Left colon (tissue), 2 donors: ENCODE measurements around the gene EFNA5. TPM values are rescaled to one million over a fixed set of nuclear protein-coding genes. Genes with fewer than 3 reads are reported as not detected.
A peak's percentile ranks its signal among the peaks of the same experiment; 100 is the strongest.

Source experiments
- ATAC-seq: fragments of 200-7000 bp; cut with Tn5 transposase; one replicate; pipeline ENCODE4 v1.9.1; 2020; ENCODE audit warnings: mild to moderate bottlenecking, moderate library complexity
- DNase-seq, 2 donors: peaks; one replicate each; pipeline ENCODE4 v3.0.0-alpha.2; 2020
- intact Hi-C, 2 donors: fragments of 100-400 bp; cut with DNase I in 1 of 2; cut with micrococcal nuclease in 1 of 2; formaldehyde crosslinking; loops; one replicate each; pipeline versions ENCODE4 v1.11.2 to v1.14.0; 2022; cut with DNase I, micrococcal nuclease
- total RNA-seq, 2 donors: library from RNA; stranded (reverse); fragmentation: NEBNext Ultra II Directional; extraction: Animal tissue kit (Norgen Biotek cat#: 25700); gene quantifications; one replicate each; pipeline ENCODE4 v1.2.1, GENCODE V29; 2021
- donor health status: DM: no; HTN: no; CAD: no.
- donor health status: DM: yes; HTN: yes; CAD: no.

EFNA5 gene
- total RNA-seq, 2 donors from 2014 or later, result 10.4 to 19.1 TPM

GRCh38 chr5:107615299-107615817 is 55.4 kb downstream of the EFNA5 start:
- intact Hi-C loops, result no loop called here
- DNase-seq (no peak), ATAC-seq (no peak)

GRCh38 chr5:107612541-107612940 is 58.2 kb downstream of the EFNA5 start:
- ATAC-seq (no peak), DNase-seq (no peak)
- intact Hi-C loops, result no loop called here

- ATAC-seq (no peak), DNase-seq (no peak)
- intact Hi-C loops, result no loop called here
Observed at GRCh38 chr5:107610798-107611197, 59.9 kb downstream of the EFNA5 start.

GRCh38 chr5:107607671-107608345 is 62.9 kb downstream of the EFNA5 start:
- intact Hi-C loops, result no loop called here
- no peak for DNase-seq
- ATAC-seq, result peak; percentile 79

- ATAC-seq, result peak; percentile 56
Observed at GRCh38 chr5:107607196-107607595, 63.5 kb downstream of the EFNA5 start.

GRCh38 chr5:107605596-107606125 is 65.1 kb downstream of the EFNA5 start:
- peak; percentile 15 for ATAC-seq
- intact Hi-C loops, result no loop called here

More at GRCh38 chr5:107607196-107607595, 63.5 kb downstream of the EFNA5 start:
- no peak for DNase-seq
- intact Hi-C loops, result no loop called here

GRCh38 chr5:107604990-107605389 is 65.7 kb downstream of the EFNA5 start:
- ATAC-seq, result no peak
- intact Hi-C loops, result no loop called here
- DNase-seq, result no peak

More at GRCh38 chr5:107605596-107606125, 65.1 kb downstream of the EFNA5 start:
- DNase-seq, result no peak

GRCh38 chr5:107604146-107604910 is 66.4 kb downstream of the EFNA5 start:
- DNase-seq (no peak), ATAC-seq (no peak)
- intact Hi-C loops, result no loop called here

- ATAC-seq (no peak), DNase-seq (no peak)
- intact Hi-C loops, result no loop called here
Observed at GRCh38 chr5:107603349-107603748, 67.4 kb downstream of the EFNA5 start.

GRCh38 chr5:107602896-107603295 is 67.8 kb downstream of the EFNA5 start:
- intact Hi-C loops, result no loop called here
- ATAC-seq, result no peak
- no peak for DNase-seq

- ATAC-seq (no peak), DNase-seq (no peak)
- intact Hi-C loops, result no loop called here
Observed at GRCh38 chr5:107601076-107601475, 69.7 kb downstream of the EFNA5 start.

GRCh38 chr5:107598958-107599357 is 71.8 kb downstream of the EFNA5 start:
- ATAC-seq (peak; percentile 90), DNase-seq (no peak)
- intact Hi-C loops, result no loop called here

- intact Hi-C loops, result no loop called here
- no peak for DNase-seq
Observed at GRCh38 chr5:107597803-107598202, 72.9 kb downstream of the EFNA5 start.

GRCh38 chr5:107597247-107597646 is 73.5 kb downstream of the EFNA5 start:
- intact Hi-C loops, result no loop called here
- no peak for ATAC-seq
- no peak for DNase-seq

More at GRCh38 chr5:107597803-107598202, 72.9 kb downstream of the EFNA5 start:
- no peak for ATAC-seq

GRCh38 chr5:107594253-107595045 is 76.3 kb downstream of the EFNA5 start:
- intact Hi-C loops, result no loop called here
- DNase-seq (peak in 1 of 2 donors; percentile 33), ATAC-seq (peak; percentile 83)

- intact Hi-C loops, result no loop called here
- DNase-seq (no peak), ATAC-seq (no peak)
Observed at GRCh38 chr5:107593009-107593408, 77.7 kb downstream of the EFNA5 start.

- intact Hi-C loops, result no loop called here
- no peak for ATAC-seq
- no peak for DNase-seq
Observed at GRCh38 chr5:107592515-107592914, 78.2 kb downstream of the EFNA5 start.

- ATAC-seq, result no peak
- DNase-seq, result no peak
- intact Hi-C loops, result no loop called here
Observed at GRCh38 chr5:107590686-107591085, 80.1 kb downstream of the EFNA5 start.
